ENCODE data around the gene CFAP43.

The CFAP43 gene

DNA sequence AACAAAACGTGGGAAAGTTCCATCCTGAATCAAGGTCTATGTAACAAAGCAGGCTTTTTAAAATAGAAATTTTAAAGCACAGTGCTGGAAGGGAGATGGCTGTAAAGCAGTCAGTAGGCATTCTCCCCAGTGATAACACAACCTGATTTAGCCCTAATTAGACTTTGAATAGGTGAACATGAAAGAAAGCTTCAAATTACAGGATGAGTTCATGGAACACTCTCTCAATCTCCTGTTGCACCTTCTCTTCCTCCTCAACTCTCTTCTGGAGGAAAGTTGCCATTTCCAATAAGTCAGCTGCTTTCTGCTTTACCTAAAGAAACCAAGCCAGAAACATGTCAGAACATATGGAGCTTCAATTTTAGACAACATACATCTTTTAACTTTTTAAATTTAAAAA, 90.1 kb downstream of the CFAP43 start:
- ATAC-seq (no peak), DNase-seq (no peak)

DNA sequence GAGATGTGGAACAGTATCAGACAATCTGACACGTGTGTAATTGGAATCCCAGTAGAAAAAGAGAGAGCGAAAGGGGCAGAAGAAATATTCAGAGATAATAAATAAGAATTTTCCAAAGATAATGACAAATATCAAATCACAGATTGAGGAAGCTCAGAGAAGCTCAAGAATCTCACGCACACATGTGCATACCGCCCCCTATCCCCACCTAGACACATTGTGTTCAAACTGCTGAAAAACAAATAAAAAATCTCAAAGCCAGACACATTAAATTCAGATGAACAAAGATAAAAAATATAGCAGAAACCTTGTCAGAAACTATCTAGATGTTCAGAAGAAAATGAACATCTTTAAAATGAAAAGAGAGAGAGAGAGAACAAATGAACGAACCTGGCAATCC, 92.9 kb downstream of the CFAP43 start:
- DNase-seq (no peak), ATAC-seq (no peak)

DNA sequence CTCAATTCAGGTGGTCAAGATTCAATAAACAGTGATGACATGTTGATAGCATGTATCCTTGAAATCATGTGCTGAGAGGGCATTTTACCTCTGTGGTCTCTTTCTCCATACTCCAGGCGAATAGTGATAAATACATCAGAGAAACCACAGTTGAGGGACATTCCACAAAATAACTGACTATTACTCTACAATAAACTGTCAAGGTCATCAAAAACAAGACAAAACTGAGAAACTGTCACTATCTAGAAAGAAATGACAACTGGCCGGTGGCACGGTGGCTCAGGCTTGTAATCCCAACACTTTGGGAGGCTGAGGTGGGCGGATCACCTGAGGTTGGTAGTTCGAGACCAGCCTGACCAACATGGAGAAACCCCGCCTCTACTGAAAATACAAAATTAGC, 94.0 kb downstream of the CFAP43 start:
- no peak for DNase-seq
- no peak for ATAC-seq

DNA sequence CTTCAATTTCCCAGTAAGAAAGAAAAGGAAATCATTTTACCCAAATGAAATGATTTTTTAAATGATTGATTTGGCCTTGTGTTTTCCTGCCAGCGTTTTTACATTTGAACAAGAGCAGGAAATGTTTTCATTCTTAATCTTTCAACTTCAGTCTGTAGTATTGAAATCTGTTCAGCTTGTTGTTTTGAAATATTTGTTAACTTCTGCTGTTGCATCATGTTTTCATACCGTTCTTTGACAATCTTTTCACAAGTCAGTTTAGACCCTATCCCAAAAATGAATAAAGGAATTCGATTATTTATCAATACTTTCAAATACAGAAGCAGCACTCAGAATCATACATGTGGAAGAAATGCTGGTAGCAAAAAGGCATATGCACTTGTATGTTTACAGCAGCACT, 102.1 kb downstream of the CFAP43 start:
- ATAC-seq: no peak
- DNase-seq: no peak

DNA sequence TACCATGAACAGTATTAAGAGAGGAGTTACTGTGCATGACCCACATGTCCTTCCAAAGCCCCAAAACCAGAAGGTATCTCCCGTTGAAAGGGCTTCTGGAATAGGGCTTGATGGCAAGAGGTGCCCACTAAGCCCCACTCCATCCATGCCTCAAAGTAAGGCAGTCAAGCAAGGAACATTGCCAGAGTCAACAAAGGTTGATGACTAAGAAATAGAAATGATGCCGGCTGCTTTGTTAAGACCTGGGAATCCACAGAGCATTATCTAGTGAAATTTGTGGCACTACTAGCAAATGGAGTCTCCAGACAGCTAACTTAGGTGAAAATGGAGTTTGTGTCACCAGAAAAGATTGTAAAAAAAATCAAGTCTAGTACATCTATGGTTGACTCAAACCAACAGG, 104.0 kb downstream of the CFAP43 start:
- DNase-seq (no peak), ATAC-seq (no peak)

DNA sequence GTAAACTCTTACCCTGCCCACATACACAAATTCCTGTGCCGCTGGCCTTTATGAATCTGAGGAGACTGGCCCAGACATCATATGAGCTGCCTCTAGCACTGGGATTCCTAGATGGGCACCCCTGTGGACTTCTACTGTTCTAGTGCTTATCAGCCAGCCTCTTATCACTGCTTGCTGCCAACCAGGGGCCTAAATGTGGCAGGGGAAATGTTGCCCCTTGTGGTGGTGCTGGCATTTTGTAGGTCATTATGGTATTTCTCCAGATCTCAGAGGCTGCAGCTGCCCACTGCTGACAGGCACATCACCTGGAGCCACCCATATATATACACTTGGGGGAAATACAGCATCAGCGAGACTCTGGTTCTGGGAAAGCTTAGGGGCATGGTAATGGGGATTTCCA, 104.8 kb downstream of the CFAP43 start:
- DNase-seq (peak; percentile 18), ATAC-seq (peak; percentile 46)

DNA sequence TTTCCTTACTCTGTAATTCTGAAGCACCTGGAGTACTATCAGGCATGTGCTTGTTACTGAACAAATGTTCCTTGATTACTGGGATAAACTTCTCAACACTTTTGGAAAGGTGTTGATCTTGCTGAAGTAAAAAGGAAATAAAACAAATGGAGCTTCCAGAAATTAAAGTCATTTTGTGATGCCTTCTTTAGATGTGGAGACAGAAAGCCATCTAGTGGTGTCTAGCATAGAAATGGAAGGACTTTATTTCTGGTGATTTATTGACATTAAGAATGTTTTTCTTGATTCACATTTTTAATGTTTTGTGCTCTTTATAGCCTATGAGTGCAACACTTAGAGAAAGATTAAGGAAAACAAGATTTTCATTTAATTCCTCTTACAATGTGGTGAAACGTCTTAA, 108.8 kb downstream of the CFAP43 start:
- DNase-seq (no peak), ATAC-seq (no peak)

DNA sequence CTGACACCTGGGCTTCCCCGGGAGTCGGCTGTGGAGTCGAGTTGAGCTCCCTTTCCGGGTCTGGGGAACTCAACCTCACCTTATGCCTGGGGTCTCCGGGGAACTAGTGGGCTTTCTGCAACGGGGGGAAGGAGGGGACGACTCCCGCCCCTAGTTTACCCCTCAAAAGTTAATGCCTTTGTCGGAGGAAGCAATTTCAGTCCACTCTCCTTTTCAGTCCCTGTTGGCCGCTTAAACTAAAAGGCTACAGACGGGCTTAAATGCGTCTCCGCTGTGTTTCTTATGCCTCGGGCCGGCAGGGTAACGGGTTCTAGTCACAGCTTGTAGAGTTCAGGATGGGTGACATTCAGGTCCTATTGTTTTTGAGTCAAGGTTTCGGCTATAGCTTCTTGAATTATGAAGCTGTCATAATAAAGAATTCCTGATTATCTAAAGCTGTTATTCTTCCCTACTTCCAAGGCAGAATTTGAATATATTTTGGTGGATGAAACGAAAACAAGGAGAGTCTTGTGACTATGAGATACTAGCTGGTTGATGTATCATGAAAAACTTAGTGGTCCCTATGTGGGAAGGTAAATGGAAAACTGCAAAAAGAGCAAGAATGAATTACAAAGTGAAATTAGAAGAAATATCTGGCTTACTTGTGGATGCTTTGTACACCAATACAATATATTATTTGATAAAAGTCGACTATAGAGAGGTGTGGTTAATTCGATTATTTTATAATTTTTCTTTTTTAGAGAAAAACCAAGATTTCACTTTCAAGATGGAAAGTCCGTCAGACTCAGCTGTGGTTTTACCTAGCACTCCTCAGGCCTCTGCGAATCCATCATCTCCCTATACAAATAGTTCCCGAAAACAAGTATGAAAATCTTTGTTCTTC, 109.7 kb downstream of the CFAP43 start:
- DNase-seq: no peak

DNA sequence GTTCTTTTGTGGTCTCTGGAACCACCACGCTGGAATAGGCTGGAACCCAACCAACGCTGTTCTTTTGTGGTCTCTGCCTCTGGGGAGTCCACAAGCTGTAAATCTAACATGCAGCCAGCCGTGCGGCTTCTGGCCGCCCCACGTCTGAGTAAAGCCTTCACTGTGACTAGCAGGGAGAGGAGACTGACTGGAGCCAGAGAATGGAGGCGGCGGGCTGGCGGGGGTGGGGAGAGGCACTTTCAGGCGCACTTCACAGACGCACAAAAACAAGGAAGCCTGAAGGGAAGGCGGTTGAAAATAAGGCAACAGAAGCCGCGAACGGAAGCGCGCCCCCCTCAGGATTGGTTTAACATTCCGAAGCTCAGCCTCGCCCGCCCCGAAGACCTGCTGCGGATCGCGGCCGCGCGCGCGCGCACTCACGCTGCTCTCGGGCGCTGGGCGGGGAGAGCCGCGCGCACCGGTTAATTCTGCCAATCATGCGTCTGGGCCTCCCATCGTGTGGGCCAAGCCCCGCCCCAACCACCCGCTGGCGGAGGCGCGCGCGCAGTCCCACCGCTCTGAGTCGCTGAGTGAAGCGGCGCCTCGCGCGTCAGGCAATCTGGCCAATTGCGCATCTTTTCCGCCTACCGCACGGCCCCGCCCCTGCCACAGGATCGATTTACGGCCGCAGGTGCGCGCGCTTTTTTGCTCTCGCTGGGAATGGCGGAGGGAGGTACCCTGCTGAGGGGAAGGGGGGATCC, 110.5 kb downstream of the CFAP43 start, which contains the start of gene SFR1:
Gene SFR1 (plus strand): TSS at position 687 of the 740 bp plus-strand sequence. CDS start 13 bp downstream, at position 700.
- DNase-seq (peak; percentile 99), ATAC-seq (peak; percentile 93)

More for the DNA sequence above, 109.7 kb downstream of the CFAP43 start:
- ATAC-seq: no peak

DNA sequence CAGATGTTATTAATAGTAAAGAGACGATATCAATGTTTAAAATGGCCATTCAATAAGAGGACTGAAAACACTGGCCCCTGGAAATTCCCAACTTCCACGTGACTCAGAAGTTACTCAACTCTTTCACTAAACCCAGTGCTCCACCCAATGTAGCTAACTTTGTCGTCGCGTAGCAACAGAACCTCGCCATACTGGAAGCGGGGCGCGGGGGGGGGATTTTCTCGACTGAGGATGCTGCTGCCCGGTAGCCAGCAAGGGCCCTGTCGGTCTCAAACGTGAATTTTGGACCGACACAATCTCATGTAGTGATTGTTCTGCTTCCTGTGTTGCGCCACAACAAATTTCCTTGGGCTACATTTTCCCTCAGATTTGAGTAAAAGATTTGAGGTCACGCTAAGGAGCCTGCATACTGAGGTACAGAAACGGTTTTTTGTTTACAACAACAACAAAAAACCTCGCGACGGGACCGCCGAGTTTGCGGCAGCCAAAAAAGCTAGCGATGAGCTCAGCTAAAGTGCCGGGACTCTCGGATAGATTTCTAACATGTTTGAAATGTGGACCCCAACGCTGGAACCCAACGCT, 111.2 kb downstream of the CFAP43 start:
- DNase-seq (peak; percentile 88), ATAC-seq (peak; percentile 41)

DNA sequence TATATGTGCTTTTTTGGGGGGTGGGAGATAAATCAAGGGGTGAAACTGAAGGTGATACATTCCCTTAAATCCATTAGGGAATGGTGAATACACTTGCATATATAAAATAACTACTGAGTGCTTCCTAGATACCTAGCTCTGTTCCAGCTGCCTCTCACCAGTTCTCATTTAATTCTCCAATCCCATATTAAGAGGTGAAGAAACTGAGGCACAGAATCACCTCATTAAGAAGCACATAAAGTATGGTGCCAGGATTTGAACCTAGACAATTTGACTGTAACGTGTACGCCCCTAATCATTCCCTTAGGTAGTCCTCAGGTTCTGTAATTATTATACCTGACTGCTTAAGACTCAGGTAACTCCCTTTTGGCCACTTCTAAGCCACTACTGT, 111.7 kb downstream of the CFAP43 start:
- DNase-seq (no peak), ATAC-seq (no peak)

DNA sequence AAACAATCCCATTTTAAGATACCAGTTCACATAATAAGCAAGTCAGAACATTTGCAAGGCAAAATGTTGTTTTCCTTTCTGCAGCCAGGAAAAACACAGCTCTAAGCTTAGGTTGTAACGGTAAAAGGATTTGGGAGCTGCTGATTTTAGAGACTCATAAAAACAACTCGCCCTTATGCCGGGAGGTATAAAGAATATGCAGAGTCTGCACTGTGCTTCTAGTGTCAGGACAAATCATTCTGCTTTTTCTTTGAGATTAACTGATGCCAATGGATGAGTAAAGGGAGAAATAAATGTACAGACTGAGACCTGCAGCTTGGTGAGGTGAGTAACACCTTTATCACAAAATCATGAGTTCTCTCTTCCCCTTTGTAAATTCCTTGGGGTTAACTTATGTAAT, 112.2 kb downstream of the CFAP43 start:
- ATAC-seq: no peak
- DNase-seq: no peak

DNA sequence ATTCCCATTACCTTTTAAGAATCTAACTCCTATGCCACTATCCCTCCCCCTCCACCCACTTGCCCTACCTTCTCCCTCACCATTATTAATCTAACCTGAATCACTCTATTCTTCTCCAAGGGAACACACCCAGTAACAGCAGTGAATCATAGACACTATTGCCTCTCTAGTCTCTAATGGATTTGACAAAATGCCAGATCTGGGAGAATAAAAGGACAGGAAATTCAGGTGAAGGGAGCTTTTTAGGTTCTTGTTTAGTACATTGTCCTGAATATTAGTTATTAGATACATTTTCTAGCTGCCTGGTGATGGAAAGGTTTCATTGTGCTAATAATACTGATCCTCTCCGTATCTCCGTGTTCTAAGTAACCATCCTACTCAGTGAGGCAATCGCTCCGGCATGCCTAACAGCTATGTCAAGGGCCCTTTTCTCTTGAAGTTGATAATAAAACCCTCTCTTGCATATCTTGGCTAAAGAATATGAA, 114.3 kb downstream of the CFAP43 start:
- ATAC-seq: no peak
- no peak for DNase-seq

DNA sequence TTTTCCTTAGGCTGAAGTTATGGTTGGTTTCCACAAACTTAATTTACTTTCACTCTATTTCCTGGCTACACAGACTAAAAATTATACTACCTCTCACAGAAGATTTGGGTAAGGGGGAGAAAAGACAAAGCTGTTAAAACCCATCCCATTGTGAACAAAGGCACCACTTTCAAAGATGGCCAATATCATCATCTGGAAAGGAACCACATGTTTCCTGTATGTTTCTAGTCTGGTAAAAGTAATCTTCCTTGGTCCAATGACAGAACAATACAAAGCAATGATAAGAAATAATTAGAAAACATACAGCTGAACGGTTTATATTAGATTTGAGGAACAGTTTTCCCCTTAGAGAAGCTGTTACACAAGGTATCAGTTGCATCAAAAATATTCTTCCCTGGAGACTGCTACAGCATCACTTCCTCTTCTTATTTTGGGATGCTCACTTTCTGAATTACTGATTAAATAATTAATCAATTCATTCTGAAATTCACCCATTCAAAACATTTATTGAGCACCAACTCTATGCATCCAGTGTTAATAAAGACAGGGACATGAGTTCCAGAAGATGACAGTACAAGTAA, 118.7 kb downstream of the CFAP43 start:
- DNase-seq (no peak), ATAC-seq (no peak)

DNA sequence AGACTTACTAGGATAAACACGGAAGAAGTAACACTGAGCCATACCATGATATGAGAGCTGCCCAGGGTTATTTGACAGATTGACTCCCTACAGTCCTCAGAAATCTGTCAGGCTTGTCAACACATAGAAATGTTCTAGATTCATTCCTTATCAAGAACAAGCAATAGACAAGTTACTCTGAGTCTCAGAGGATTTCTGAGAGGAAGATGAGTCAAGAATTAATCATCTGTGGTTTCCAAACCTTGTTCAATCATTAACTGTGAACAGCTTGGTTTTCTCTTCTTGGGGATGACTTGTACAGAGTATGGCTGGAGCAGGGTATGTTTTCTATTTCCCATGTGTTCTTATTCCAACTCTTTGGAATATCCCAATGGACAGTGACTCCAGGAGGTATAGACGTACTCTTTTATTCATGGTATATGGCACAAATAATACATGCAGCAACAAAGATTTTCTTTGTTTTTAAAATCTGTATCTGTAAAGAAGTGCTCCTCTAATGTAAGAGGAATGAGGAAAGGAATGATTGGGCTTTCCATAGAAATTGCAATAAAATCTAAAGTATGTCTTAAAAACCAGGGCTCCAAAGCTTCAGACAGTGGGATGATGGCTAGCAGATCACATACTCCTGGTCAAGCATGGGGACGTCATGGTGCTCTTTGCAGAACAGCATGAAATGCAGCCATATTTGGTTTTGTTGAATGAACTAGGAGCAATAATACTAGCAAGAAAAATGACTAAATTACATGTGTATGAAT, 122.1 kb downstream of the CFAP43 start:
- DNase-seq (no peak), ATAC-seq (peak; percentile 99)

DNA sequence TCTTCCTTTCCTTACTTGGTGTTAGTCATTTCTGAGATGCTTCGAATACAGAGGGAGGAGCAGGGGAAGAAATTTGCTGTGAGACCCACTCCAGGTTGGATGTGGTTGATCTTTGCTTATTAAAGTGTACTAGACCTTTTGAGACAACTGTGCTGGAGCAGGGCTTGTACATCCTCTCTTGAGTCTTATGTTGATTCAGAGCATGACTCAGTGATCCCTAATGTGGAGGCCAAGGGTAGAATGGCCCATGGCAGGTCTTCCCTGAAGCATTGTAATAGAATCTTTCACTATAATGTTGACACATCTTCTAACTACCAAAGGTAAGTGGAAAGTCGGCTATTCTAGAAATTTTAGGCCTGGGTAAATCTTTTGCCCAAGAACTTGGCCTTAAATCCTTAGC, 127.2 kb downstream of the CFAP43 start:
- ATAC-seq (peak; percentile 72), DNase-seq (no peak)

DNA sequence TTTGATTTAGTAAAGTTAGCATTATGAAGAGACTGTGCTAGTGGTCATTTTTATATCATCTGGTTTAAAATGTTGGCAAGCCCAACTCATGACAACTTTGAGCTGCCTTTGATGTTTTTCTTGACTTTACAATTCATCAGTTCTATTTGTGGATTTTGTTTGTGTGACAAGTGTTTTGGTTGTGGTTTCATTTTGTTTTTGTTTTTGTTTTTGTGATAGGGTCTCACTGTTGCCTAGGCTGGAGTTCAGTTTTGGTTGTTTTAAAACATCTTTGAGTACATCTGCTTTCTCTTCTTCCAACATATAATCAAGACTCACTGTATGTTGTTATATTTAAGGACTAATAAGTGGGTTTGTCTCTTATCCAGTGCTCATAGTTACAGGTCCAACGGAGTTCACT, 127.7 kb downstream of the CFAP43 start:
- no peak for DNase-seq
- ATAC-seq: no peak

DNA sequence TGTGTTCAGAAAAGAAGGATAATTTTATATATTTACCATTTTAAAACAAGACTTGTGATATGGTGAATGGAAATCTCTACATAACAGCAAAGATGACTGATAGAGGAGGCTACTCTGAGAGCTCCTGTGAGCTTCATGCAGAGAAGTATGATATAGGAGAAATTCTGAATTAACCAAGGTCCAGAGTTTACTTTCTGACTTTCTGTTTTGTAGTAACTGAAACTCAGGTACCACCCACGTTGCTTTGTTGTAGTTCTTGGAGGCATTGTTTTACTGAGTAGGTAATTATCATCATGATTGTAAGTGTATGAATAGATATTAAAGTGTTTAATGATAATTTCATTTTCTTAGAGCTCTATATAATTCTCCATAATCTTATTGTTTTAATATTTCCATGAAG, 128.2 kb downstream of the CFAP43 start:
- DNase-seq: no peak
- ATAC-seq: no peak

DNA sequence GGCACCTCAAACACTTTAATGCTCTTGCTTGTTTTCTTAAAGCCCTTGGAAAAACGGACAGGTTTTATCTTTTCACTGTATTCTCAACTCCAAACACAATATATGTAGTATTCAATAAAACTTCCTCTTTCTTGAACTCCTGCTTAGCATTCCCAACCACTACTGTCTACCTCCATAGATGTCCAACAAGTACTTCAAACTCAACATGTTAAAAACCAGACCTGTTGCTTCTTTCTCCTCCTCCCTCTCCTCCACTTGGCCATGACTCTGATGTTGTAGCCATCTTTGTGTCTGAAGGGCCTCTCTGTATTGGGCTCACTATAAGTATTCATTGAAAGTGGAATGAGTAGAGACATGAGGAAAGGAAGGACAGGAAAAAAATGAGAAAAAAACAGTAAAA, 130.3 kb downstream of the CFAP43 start:
- DNase-seq (no peak), ATAC-seq (no peak)

DNA sequence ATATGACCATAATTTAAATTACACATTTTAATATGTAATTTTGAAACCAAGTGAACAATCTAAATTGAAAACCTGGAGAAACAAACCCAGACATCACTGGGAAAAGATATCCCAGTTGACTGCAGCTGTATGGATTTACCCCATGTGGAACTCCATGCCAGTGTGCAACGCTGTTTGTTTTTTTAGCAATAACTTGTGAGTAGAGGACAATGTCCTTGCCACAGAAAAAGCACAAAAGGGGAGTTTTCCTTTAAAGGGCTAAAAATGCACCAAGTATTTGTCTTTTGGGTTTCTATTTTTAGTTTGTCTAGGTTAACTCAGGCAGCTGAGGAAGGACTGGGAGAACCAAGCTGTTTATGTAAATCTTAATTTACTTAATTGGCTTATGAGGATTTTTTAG, 131.4 kb downstream of the CFAP43 start:
- DNase-seq (no peak), ATAC-seq (no peak)

DNA sequence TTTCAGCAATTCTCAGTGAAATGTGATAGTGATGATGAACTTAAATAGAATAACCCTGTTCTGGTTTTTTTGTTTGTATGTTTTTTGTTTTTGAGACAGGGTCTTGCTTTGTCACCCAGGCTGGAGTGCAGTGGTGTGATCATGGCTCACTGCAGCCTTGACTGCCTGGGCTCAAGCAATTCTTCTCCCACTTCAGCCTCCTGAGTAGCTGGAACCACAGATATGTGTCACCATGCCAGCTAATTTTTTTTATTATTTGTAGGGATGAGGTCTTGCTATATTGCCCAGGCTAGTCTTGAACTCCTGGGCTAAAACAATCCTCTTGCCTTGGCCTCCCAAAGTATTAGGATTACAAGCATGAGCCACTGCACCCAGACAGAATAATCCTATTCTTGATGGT, 132.2 kb downstream of the CFAP43 start:
- ATAC-seq: no peak

DNA sequence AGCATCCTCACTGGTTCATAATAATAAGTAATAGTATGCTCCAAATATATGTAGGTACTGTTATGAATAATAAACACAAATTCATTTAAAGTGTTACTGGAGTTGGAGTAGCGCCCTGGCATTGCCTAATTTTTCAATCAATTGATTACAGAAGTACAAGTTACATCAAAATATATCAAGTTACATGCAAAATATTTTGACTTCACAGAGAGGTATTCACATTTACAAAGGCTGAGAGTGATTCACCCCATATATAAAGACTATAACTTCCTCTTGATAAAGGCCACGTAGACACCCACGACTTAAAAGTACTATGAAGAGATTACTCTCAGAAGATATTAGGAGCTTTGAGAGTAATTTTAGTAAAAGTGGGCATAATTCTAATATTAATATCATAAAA, 132.9 kb downstream of the CFAP43 start:
- ATAC-seq: no peak
- DNase-seq: no peak

More for the DNA sequence above, 132.2 kb downstream of the CFAP43 start:
- DNase-seq: no peak

All from stimulated activated naive CD8-positive, alpha-beta T cell treated with anti-CD3 and anti-CD28 coated beads, Interleukin-15, Interleukin-2, amounts not matched to agents 100 U/mL and 50 U/mL, for 24 hours (primary cell).